GM23338 (cell line): ENCODE results near the gene RXFP1. TPM values are rescaled to one million over a fixed set of nuclear protein-coding genes. Genes with fewer than 3 reads are reported as not detected.

Experiments
- ATAC-seq: fragments of 200-7000 bp; cut with Tn5 transposase; 3 replicates; pipeline ENCODE4 v1.9.1; 2020
- DNase-seq: peaks from one replicate; pipeline ENCODE4 v3.0.0-alpha.2; 2015; ENCODE audit warnings: low spot score
- H2AFZ ChIP-seq: fragments of 200-600 bp; sonication (generic); 2 replicates; pipeline ENCODE4 v1.8.0; 2016; ENCODE audit warnings: antibody characterized with exemption, mild to moderate bottlenecking, moderate library complexity
- H3F3A ChIP-seq: fragments of 200-600 bp; sonication (generic); replicated peaks from 2 replicates; pipeline ENCODE4 v1.8.0; 2017; ENCODE audit warnings: antibody characterized with exemption, mixed run types, low read depth
- H3K27ac ChIP-seq: fragments of 200-600 bp; sonication (generic); 2 replicates; pipeline ENCODE4 v1.6.1; 2016; ENCODE audit warnings: low read depth
- H3K27me3 ChIP-seq: fragments of 200-600 bp; sonication (generic); 2 replicates; pipeline ENCODE4 v1.8.0; 2016; ENCODE audit warnings: mild to moderate bottlenecking, mixed run types, moderate library complexity; ENCODE audit not compliant: insufficient read depth
- H3K36me3 ChIP-seq: fragments of 200-600 bp; sonication (generic); 2 replicates; pipeline ENCODE4 v1.8.0; 2016; ENCODE audit warnings: mild to moderate bottlenecking; ENCODE audit not compliant: insufficient read depth
- H3K4me1 ChIP-seq: fragments of 200-600 bp; sonication (generic); 2 replicates; pipeline ENCODE4 v1.8.0; 2016; ENCODE audit warnings: mild to moderate bottlenecking, moderate library complexity; ENCODE audit not compliant: insufficient read depth
- H3K4me2 ChIP-seq: fragments of 200-600 bp; sonication (generic); 2 replicates; pipeline ENCODE4 v1.7.1; 2017; ENCODE audit warnings: mixed run types
- H3K4me3 ChIP-seq: fragments of 200-600 bp; sonication (generic); 2 replicates; pipeline ENCODE4 v1.6.1; 2016; ENCODE audit warnings: mixed run types
- H3K79me2 ChIP-seq: fragments of 200-600 bp; sonication (generic); replicated peaks from 2 replicates; pipeline ENCODE4 v1.8.0; 2017; ENCODE audit warnings: mild to moderate bottlenecking; ENCODE audit not compliant: insufficient read depth
- H3K9me2 ChIP-seq: fragments of 200-600 bp; sonication (generic); 2 replicates; pipeline ENCODE4 v1.8.0; 2017; ENCODE audit not compliant: insufficient read depth
- H4K20me1 ChIP-seq: fragments of 200-600 bp; sonication (generic); replicated peaks from 2 replicates; pipeline ENCODE4 v1.8.0; 2017; ENCODE audit warnings: mild to moderate bottlenecking; ENCODE audit not compliant: insufficient read depth
- H3K27ac Mint-ChIP-seq: 2 replicates; pipeline ENCODE4 v1.8.0; 2020; ENCODE audit warnings: inconsistent platforms, mild to moderate bottlenecking, moderate library complexity, mixed read lengths
- H3K27me3 Mint-ChIP-seq: 3 replicates; pipeline ENCODE4 v1.8.0; 2022; ENCODE audit warnings: low read depth, mild to moderate bottlenecking, moderate library complexity, mixed read lengths, inconsistent platforms; ENCODE audit not compliant: insufficient read depth, poor library complexity
- H3K36me3 Mint-ChIP-seq: 3 replicates; pipeline ENCODE4 v1.8.0; 2021; ENCODE audit warnings: low read depth, mild to moderate bottlenecking, inconsistent platforms, moderate library complexity, mixed read lengths
- H3K4me1 Mint-ChIP-seq: 3 replicates; pipeline ENCODE4 v1.8.0; 2020; ENCODE audit warnings: mild to moderate bottlenecking, inconsistent platforms, mixed read lengths
- H3K4me3 Mint-ChIP-seq: 3 replicates; pipeline ENCODE4 v1.8.0; 2021; ENCODE audit warnings: moderate library complexity, mild to moderate bottlenecking, inconsistent platforms, mixed read lengths
- H3K9me3 Mint-ChIP-seq: 3 replicates; pipeline ENCODE4 v1.8.0; 2020; ENCODE audit warnings: moderate library complexity, mild to moderate bottlenecking, inconsistent platforms, mixed read lengths
- CREB1 ChIP-seq: fragments of 250-450 bp; sonication (Bioruptor Pico); IDR thresholded peaks from 2 replicates; pipeline ENCODE4 v1.5.0; 2020; ENCODE audit warnings: low read depth, mild to moderate bottlenecking, moderate library complexity
- ETS1 ChIP-seq: IDR thresholded peaks from 2 replicates; pipeline ENCODE4 v1.6.1; 2016; ENCODE audit warnings: antibody characterized with exemption
- EZH2 ChIP-seq: fragments of 200-600 bp; sonication (generic); IDR thresholded peaks from one replicate; pipeline ENCODE4 v1.8.0; 2017; ENCODE audit warnings: antibody characterized with exemption, mild to moderate bottlenecking, low read depth; ENCODE audit not compliant: unreplicated experiment
- EZH2phosphoT487 ChIP-seq: fragments of 200-600 bp; sonication (generic); IDR thresholded peaks from one replicate; pipeline ENCODE4 v1.8.1; 2018; ENCODE audit warnings: antibody characterized with exemption; ENCODE audit not compliant: unreplicated experiment
- JUNB ChIP-seq: IDR thresholded peaks from one replicate; pipeline ENCODE4 v1.6.1; 2016; ENCODE audit warnings: antibody characterized with exemption; ENCODE audit not compliant: unreplicated experiment
- NANOG ChIP-seq: IDR thresholded peaks from 2 replicates; pipeline ENCODE4 v1.6.1; 2016; ENCODE audit warnings: antibody characterized with exemption, borderline replicate concordance
- POLR2AphosphoS5 ChIP-seq: IDR thresholded peaks from 2 replicates; pipeline ENCODE4 v1.6.1; 2016; ENCODE audit warnings: antibody characterized with exemption, low read depth
- REST ChIP-seq: IDR thresholded peaks from one replicate; pipeline ENCODE4 v1.6.1; 2018; ENCODE audit warnings: antibody characterized with exemption; ENCODE audit not compliant: unreplicated experiment
- STAT1 ChIP-seq: IDR thresholded peaks from one replicate; pipeline ENCODE4 v1.6.1; 2016; ENCODE audit warnings: antibody characterized with exemption; ENCODE audit not compliant: unreplicated experiment
- ZNF114 ChIP-seq: fragments of 250-450 bp; sonication (Bioruptor Pico); IDR thresholded peaks from 2 replicates; pipeline ENCODE4 v1.5.0; 2020; ENCODE audit warnings: mild to moderate bottlenecking, moderate library complexity
- ZNF331 ChIP-seq: fragments of 250-450 bp; sonication (Bioruptor Pico); IDR thresholded peaks from 2 replicates; pipeline ENCODE4 v1.5.0; 2020; ENCODE audit warnings: low read depth, mild to moderate bottlenecking, moderate library complexity
- polyA plus RNA-seq: library from polyadenylated mRNA; unstranded; fragments of >200 nt; fragmentation: Nextera tagmentation; extraction: Ambion mirVana; gene quantifications from 2 replicates; pipeline ENCODE4 v1.2.1, GENCODE V29; 2016
- total RNA-seq: library from RNA; depleted of rRNA; stranded (reverse); fragments of >200 nt; shearing (Covaris generic); gene quantifications from 2 replicates; pipeline ENCODE4 v1.2.3, GENCODE V29; 2014
- TF ChIP-seq, protein P1 (sequence below), 2 experiments: fragments of 200-600 bp in 1 of 2; sonication (generic) in 1 of 2; conservative IDR thresholded peaks; 2 replicates each; pipeline versions ENCODE4 v1.5.1 to v1.6.1; 2016 to 2017; ENCODE audit warnings: antibody characterized with exemption in 2 of 2, low read depth in 2 of 2, mild to moderate bottlenecking in 2 of 2, moderate library complexity in 1 of 2
- TF ChIP-seq, protein P2 (sequence below): fragments of 250-450 bp; sonication (Bioruptor Pico); IDR thresholded peaks from 2 replicates; pipeline ENCODE4 v1.5.0; 2020; ENCODE audit warnings: mild to moderate bottlenecking, moderate library complexity

RXFP1 gene
- total and polyA plus RNA-seq, 2 experiments from 2014 or later, result 0.63 TPM; not detected in 1

- ATAC-seq (no peak), DNase-seq (no peak)
- Mint-ChIP-seq H3K4me3 (no peak overlapping the region), H3K27ac (no peak overlapping the region), H3K27me3 (no peaks in the 10 kb centered on the region), H3K4me1 (peaks cover 12% of the 10 kb centered on the region), H3K9me3 (no peaks in the 10 kb centered on the region), H3K36me3 (no peaks in the 10 kb centered on the region)
- Histone ChIP-seq H3F3A (no peaks in the 10 kb centered on the region), H3K9me2 (no peaks in the 10 kb centered on the region), H3K4me3 (no peak overlapping the region), H3K36me3 (no peaks in the 10 kb centered on the region), H3K27ac (no peak overlapping the region), H3K4me1 (no peaks in the 10 kb centered on the region), H3K27me3 (no peaks in the 10 kb centered on the region), H2AFZ (no peak overlapping the region), H3K79me2 (no peaks in the 10 kb centered on the region), H3K4me2 (no peak overlapping the region), H4K20me1 (no peaks in the 10 kb centered on the region)
- TF ChIP-seq ZNF114 (no peak), EZH2phosphoT487 (no peak), POLR2AphosphoS5 (no peak), JUNB (no peak), NANOG (no peak), CREB1 (CRISPR knock-in tag) (no peak), STAT1 (no peak), EZH2 (no peak), REST (no peak), ETS1 (no peak), ZNF331 (CRISPR knock-in tag) (no peak)
- TF ChIP-seq, protein P1, sequence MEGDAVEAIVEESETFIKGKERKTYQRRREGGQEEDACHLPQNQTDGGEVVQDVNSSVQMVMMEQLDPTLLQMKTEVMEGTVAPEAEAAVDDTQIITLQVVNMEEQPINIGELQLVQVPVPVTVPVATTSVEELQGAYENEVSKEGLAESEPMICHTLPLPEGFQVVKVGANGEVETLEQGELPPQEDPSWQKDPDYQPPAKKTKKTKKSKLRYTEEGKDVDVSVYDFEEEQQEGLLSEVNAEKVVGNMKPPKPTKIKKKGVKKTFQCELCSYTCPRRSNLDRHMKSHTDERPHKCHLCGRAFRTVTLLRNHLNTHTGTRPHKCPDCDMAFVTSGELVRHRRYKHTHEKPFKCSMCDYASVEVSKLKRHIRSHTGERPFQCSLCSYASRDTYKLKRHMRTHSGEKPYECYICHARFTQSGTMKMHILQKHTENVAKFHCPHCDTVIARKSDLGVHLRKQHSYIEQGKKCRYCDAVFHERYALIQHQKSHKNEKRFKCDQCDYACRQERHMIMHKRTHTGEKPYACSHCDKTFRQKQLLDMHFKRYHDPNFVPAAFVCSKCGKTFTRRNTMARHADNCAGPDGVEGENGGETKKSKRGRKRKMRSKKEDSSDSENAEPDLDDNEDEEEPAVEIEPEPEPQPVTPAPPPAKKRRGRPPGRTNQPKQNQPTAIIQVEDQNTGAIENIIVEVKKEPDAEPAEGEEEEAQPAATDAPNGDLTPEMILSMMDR (conservative IDR thresholded peaks at IDR 0.05; ENCODE audit: low read depth in 2 of 2), result no peak
- TF ChIP-seq, protein P2, sequence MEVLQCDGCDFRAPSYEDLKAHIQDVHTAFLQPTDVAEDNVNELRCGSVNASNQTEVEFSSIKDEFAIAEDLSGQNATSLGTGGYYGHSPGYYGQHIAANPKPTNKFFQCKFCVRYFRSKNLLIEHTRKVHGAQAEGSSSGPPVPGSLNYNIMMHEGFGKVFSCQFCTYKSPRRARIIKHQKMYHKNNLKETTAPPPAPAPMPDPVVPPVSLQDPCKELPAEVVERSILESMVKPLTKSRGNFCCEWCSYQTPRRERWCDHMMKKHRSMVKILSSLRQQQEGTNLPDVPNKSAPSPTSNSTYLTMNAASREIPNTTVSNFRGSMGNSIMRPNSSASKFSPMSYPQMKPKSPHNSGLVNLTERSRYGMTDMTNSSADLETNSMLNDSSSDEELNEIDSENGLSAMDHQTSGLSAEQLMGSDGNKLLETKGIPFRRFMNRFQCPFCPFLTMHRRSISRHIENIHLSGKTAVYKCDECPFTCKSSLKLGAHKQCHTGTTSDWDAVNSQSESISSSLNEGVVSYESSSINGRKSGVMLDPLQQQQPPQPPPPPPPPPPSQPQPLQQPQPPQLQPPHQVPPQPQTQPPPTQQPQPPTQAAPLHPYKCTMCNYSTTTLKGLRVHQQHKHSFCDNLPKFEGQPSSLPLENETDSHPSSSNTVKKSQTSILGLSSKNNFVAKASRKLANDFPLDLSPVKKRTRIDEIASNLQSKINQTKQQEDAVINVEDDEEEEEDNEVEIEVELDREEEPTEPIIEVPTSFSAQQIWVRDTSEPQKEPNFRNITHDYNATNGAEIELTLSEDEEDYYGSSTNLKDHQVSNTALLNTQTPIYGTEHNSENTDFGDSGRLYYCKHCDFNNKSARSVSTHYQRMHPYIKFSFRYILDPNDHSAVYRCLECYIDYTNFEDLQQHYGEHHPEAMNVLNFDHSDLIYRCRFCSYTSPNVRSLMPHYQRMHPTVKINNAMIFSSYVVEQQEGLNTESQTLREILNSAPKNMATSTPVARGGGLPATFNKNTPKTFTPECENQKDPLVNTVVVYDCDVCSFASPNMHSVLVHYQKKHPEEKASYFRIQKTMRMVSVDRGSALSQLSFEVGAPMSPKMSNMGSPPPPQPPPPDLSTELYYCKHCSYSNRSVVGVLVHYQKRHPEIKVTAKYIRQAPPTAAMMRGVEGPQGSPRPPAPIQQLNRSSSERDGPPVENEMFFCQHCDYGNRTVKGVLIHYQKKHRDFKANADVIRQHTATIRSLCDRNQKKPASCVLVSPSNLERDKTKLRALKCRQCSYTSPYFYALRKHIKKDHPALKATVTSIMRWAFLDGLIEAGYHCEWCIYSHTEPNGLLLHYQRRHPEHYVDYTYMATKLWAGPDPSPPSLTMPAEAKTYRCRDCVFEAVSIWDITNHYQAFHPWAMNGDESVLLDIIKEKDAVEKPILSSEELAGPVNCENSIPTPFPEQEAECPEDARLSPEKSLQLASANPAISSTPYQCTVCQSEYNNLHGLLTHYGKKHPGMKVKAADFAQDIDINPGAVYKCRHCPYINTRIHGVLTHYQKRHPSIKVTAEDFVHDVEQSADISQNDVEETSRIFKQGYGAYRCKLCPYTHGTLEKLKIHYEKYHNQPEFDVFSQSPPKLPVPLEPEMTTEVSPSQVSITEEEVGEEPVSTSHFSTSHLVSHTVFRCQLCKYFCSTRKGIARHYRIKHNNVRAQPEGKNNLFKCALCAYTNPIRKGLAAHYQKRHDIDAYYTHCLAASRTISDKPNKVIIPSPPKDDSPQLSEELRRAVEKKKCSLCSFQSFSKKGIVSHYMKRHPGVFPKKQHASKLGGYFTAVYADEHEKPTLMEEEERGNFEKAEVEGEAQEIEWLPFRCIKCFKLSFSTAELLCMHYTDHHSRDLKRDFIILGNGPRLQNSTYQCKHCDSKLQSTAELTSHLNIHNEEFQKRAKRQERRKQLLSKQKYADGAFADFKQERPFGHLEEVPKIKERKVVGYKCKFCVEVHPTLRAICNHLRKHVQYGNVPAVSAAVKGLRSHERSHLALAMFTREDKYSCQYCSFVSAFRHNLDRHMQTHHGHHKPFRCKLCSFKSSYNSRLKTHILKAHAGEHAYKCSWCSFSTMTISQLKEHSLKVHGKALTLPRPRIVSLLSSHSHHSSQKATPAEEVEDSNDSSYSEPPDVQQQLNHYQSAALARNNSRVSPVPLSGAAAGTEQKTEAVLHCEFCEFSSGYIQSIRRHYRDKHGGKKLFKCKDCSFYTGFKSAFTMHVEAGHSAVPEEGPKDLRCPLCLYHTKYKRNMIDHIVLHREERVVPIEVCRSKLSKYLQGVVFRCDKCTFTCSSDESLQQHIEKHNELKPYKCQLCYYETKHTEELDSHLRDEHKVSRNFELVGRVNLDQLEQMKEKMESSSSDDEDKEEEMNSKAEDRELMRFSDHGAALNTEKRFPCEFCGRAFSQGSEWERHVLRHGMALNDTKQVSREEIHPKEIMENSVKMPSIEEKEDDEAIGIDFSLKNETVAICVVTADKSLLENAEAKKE (CRISPR knock-in tag), result no peak
These were observed 87.4 kb downstream of the RXFP1 start for GRCh38 chr4:158609116-158609515.
